GM21367 (cell line): ENCODE measurements around the gene PPP1R2B.
"Not testable (repeated sequence)": the region's sequence is repeated elsewhere in the genome, so short reads cannot be mapped to it uniquely, and the experiment has no call there.

Experiments used
- ATAC-seq: cut with Tn5 transposase; IDR thresholded peaks from one replicate; pipeline ENCODE4 v1.9.1; 2021; ENCODE audit not compliant: unreplicated experiment

Gene PPP1R2B

DNA sequence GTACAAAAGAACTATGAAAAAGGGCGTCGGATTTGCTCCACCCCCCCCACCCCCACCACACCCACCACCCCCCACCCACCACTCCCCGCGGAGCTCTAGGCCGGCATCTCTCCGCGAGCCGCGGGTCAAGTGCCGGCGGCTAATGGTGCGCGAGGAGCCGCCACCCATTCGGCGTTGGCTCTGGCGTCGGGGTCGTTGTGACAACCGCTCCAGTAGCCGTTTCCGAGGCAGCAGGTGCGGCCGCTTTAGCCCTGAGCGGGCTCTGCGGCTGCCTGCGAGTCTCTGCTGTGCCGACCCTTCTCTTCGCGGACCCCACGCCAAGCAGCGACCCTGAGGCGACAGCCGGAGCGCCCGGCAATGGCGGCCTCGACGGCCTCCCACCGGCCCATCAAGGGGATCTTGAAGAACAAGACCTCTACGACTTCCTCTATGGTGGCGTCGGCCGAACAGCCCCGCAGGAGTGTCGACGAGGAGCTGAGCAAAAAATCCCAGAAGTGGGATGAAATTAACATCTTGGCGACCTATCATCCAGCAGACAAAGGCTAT, at the start of gene PPP1R2B:
Gene PPP1R2B, plus strand, starts transcription at position 90 of the 546 bp plus-strand sequence. Its CDS starts 268 bp downstream, at position 358.
- no peak for ATAC-seq

DNA sequence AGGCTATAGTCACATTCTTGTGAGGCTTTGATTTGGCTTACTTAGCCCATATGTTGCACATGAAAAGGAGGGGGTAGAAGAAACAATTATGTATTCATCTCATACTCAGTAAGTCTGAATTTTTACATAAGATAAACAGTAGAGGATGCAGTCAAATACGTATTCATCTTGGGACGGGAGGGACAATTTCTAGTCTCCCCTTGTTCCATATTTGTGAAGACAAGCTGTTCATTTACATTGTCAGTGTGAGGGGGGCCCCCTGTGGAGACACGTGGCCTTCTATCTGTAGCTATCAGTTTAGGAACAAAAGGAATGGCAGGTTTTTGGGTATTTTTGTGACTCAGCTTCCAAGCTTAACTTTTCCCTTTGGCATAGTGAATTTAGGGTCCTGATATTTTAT, 49.2 kb upstream of the PPP1R2B start:
- no peak for ATAC-seq

- no peak for ATAC-seq
Observed at GRCh38 chr5:156802501-156802900, 47.6 kb upstream of the PPP1R2B start.

- ATAC-seq: no peak
Observed at GRCh38 chr5:156803404-156803803, 46.7 kb upstream of the PPP1R2B start.

DNA sequence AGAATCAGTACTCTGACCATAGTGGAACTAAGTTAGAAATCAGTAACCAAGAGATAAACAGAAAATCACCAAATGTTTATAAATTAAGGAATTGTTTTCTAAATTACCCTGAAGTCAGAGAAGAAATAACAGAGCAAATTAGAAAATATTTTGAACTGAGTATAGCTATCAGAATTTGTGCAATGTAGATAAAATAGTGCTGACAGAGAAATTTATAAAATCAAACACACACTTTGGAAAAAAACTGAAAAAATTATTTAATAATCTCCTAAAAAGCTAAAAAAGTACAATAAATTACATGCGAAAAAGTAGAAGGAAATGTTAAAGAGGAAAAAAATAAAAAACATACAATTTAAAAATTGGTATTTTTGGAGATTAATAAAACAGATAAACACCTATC, 37.1 kb upstream of the PPP1R2B start:
- no peak for ATAC-seq

DNA sequence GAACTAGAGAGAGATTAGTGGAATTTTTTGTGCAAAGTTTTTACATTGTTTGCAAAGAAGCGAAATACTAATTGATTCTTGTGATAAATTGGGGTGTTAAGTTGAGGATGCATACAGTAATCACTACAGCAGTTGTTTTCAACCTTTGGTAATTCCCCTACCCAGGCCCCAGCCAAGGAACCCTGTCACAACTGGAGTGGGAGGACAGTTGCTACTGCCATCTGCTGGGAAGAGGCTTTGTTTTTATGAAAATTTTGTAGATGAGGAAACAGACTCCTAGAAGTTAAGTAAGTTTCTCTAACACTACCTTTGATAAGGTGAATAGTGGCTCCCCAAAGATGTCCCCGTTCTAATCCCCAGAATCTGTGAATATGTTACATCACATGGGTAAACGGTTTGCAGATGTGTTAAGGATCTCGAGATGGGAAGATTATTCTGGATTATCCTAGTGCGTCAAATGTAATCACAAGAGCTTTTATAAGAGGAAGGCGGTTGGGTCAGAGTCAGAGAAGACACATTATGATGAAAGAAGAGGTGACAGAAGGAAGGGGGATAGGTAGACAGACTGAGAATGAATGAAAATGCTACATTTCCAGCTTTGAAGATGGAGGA, 34.0 kb upstream of the PPP1R2B start:
- ATAC-seq: peak; percentile 59

GRCh38 chr5:156819537-156819936, 30.6 kb upstream of the PPP1R2B start:
- no peak for ATAC-seq

- no peak for ATAC-seq
Observed at GRCh38 chr5:156819967-156820581, 30.0 kb upstream of the PPP1R2B start.

DNA sequence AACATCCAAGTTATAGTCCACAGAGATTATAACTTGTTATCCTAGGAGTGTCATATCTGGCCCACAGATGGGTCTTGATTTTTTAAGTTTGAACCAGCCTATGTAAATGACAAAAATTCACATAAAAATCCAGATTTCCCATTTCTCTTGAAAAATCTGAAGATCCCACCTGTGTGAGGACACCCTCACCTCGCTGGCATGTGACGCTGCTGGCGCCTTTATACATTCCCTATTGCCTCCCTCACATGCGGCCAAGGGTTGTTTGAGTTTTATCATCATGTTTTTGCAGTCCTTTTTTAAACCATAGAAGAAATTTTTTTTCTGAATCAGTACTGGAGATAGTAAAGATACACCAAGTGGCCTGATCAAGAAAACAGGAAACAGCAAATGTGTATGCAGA, 25.9 kb upstream of the PPP1R2B start:
- ATAC-seq: no peak

DNA sequence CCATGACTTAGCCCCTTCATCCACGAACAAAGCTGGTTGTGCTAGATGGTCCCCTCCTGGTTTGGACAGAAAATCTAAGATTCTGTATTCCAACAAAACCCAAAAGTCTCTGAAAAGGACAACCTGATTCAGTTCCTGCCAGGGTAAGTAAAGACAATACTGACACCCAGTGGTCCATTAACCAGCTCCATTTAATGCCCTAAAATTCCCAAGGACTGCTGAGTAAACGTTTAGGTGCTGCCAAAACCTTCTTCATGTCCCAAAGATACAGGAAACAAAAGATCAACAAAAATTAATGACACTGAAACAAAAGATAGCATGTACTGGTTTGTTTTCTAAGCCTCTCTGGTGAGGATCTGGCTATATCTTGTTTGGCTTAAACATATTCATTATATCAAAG, 25.3 kb upstream of the PPP1R2B start:
- ATAC-seq: no peak

GRCh38 chr5:156825688-156826087, 24.4 kb upstream of the PPP1R2B start:
- no peak for ATAC-seq

DNA sequence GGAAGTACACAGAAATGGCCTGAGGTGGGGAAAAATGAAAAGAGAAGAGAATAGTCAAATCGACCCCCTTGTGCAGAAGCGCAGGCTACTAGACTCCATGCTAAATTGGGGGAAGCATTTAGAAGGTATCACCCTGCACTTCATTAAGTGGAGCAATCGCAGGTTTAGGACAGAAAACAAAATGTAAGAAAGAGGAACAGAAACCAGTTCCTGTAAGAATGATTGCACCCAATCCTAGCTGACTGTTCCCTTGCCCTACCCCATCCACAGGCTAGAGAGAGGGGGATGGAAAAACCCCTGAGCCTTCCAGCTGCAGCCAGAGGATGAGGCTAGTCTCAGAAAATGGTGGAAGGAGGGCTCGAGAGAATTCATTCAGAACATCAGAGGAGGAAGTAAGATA, 23.9 kb upstream of the PPP1R2B start:
- peak; percentile 82 for ATAC-seq

DNA sequence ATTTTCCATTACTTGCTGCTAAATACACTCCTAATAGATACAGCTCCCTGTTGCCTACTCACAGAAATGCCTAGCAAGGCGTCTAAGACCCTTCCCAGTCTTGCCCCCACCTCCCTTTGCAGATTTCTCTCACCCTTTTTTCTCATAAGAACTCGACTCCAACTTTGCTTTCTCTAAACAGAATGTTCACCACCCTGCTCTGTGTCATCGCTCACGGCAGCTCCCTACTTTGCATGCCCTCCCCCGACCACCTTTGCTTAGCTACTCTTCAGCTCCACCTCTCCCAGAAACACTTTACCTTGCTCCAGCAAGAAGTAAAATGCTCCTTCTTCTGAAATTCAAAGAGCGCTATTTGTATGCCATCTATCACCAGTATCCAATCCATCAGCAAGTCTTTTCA, 15.2 kb upstream of the PPP1R2B start:
- no peak for ATAC-seq

DNA sequence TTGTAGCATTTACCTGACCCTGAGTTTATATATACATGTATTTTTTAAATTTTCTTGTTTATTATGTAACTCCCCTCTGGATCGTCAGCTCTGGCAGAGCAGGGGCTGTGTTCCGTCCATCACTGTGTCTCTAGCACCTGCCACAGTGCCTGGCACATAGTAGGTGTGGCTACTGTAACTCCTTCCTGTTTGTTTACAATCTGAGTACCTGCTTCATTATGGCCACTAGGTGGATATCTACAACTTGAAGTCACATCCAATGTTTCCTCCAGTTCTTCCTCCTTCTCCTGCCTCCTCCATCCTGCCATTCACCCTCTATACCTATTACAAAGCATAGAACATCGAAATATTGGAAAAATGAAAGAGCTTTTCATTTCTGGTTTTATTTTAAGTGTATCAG, 14.2 kb upstream of the PPP1R2B start:
- ATAC-seq: no peak

GRCh38 chr5:156836846-156837245, 13.2 kb upstream of the PPP1R2B start:
- ATAC-seq: no peak

GRCh38 chr5:156838961-156839360, 11.1 kb upstream of the PPP1R2B start:
- no peak for ATAC-seq

DNA sequence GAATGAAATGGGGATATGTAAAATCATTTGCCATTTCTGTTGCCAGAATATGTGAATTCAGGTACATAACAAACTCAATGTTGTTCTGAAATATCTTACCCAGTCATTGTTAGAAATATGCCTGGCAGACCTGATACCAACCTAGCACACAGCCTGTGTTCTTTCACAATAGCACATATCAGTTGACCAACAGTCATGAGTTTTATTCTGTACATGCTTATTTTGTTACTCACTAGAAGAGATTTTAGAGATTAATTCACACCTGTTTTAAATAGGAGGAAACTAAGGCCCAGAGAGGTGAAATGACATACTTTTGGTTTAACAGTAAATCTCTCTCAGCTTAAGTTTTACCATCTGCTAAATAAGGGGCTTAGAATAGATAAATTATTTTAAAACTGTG, 8.4 kb upstream of the PPP1R2B start:
- no peak for ATAC-seq

- no peak for ATAC-seq
Observed at GRCh38 chr5:156846914-156847313, 3.2 kb upstream of the PPP1R2B start.

DNA sequence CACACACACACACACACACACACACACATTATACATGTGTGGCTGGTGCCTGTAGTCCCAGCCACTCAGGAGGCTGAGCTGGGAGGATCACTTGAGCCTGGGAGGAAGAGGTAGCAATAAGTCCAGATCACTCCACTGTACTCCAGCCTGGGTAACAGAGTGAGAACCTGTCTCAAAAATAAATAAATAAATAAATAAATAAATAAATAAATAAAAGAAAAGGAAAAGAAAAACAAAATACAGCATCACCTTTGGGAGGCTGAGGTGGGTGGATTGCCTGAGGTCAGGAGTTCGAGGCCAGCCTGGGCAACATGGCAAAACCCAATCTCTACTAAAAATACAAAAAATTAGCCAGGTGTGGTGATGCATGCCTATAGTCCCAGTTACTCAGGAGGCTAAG, 1.6 kb upstream of the PPP1R2B start:
- ATAC-seq: not testable (repeated sequence)

DNA sequence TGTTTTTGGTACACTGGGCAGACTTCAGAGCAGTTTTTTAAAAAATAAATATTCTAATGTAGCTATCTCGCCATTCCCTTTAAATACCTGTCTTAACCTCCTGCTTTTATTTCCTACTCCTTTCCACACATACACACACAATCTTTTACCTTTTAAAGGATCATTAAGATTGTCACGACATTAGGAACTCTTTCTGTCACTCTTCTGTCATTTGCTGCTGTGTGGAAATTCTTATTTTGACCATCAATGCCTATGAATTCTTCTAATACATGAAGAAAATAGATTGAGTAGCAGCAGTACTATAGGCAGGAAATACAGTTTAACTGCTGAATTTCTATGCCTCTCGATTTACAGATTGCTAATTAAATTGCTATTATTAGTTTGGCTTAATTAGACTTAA, 1.8 kb downstream of the PPP1R2B start:
- no peak for ATAC-seq

DNA sequence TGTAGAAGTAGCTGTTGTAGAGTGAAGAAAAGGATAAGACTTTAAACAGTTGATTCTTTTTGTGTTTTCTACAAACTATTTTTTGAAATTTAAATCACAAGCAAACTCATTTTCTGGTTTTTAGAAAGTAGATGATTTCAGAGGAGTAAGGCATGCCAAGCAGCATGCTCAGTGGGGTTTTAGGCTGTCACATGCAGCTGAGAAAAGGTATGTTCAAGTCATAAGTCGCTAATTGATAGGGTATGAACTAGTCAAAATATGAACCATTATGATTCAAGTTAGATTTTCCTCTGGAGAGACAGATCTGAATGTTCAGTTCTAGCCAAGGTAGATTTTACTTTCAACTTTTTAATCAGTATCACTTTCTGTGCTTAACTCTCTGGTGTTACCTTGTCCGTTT, 3.0 kb downstream of the PPP1R2B start:
- ATAC-seq: not testable (repeated sequence)

DNA sequence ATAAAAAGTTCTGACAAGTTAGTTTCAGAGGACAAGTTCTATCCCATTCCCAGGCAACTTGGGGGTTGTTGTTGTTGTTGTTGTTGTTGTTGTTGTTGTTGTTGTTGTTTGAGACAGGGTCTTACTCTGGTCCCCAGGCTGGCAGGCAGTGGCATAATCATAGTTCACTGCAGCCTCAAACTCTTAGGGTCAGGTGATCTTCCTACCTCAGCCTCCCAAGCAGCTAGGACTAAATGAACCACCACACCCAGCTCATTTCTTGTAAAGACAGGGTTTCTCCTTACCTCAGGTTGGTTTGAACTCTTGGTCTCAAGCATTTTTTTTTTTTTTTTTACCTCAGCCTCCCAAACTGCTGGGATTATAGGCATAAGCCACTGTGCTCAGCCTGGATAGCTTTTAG, 15.3 kb downstream of the PPP1R2B start:
- ATAC-seq: no peak

DNA sequence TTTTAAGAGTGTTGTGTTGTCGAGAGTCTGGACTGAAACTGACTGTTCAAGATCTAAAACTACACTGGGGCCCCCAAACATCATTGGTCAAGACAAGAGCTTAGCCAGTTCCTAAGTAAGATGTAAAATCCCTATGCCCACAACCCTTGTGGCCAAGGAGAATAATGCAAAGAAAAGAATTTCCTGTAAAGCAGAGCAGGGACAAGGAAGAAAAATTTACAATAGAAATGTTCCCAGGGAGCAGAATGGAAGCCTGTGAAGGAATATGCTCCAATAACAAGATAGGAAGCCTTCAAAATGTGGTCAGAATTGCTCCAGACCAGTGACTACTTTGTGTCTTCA, 20.4 kb downstream of the PPP1R2B start:
- no peak for ATAC-seq
